ENCODE measurements around the gene TSKS.

DNA sequence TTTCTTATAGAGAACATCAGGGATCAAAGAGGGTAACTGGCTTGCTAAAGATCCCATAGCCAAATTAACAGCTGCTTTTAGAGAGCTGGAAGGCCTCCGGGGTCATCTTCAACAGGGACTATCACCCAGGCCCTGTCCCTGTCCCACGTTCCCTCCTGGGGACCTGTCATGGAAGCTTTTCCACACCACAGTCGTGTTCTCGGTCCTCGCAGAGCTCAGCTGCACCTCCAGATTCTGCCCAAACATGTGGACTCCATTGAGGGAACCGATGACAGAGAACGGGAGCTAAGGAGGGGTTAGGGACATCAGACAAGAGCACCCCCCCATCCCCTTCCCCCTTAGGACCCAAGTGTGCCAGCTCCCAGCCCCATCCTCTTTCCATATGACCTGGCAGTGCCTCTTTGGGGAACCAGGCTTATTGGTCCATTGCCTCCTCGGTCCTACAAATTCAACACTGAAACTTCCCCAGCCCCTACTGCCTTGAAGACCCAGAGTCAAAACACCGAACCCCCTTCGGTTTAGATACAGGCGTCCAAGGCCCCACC is 49.4 kb upstream of the TSKS start:
- TF ChIP-seq POLR2A (IDR thresholded peaks at IDR 0.05): no peak
- TF ChIP-seq, protein P1, sequence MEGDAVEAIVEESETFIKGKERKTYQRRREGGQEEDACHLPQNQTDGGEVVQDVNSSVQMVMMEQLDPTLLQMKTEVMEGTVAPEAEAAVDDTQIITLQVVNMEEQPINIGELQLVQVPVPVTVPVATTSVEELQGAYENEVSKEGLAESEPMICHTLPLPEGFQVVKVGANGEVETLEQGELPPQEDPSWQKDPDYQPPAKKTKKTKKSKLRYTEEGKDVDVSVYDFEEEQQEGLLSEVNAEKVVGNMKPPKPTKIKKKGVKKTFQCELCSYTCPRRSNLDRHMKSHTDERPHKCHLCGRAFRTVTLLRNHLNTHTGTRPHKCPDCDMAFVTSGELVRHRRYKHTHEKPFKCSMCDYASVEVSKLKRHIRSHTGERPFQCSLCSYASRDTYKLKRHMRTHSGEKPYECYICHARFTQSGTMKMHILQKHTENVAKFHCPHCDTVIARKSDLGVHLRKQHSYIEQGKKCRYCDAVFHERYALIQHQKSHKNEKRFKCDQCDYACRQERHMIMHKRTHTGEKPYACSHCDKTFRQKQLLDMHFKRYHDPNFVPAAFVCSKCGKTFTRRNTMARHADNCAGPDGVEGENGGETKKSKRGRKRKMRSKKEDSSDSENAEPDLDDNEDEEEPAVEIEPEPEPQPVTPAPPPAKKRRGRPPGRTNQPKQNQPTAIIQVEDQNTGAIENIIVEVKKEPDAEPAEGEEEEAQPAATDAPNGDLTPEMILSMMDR (IDR thresholded peaks at IDR 0.05): no peak

All from thyroid gland (tissue), 4 donors.